ENCODE data around the gene PTPRF. TPM values are rescaled to one million over a fixed set of nuclear protein-coding genes. Genes with fewer than 3 reads are reported as not detected.
"Not testable (repeated sequence)": the region's sequence is repeated elsewhere in the genome, so short reads cannot be mapped to it uniquely, and the experiment has no call there.

PTPRF gene
- polyA plus RNA-seq, 1 experiment, result 97.0 TPM

DNA sequence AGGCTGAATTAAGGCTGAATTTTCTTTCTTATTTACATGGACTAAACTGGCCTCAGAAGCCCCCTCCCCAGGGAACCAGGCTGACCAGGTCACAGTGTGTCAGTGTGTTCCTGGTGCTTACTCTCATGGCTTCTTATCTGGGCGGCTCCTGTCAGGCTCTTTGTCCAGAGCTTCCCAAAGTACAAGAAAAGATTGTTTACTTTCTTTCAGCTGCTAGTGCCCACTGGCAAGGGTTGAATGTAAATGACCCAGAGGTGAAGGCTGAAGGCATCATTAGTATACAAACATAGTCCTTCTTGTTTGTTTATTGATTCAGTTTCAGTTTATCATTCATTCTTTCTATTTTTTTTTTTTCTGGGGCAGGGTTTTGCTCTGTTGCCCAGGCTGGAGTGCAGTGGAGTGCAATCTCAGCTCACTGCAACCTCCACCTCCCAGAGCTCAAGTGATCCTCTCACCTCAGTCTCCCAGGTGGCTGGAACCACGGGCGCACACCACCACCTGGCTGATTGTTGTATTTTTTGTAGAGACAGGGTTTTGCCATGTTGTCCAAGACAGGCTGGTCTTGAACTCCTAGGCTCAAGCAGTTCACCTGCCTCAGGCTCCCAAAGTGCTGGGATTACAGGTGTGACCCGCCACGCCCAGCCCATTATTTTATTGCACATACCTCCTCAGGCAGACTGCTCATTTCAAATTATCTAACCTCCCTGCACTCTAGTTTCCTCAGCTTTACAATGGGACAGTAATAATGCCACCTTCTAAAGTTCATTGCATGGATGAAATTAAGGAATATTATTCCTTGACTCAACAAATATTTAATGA, 109.5 kb downstream of the PTPRF start:
- H3K27me3 ChIP-seq (ENCODE audit: control insufficient read depth, insufficient read depth, low read length), result no peaks in the 10 kb centered on the region; the same call in 1 of the 2 replicates
- TF ChIP-seq CTCF (IDR thresholded peaks at IDR 0.05; ENCODE audit: insufficient read depth, low read depth, low read length), result no peak
- DNase-seq (ENCODE audit: low read depth), result no peak
- H3K4me3 ChIP-seq (ENCODE audit: low read depth, low read length), result no peak overlapping the region
- POLR2A ChIA-PET, result no interaction called here
- no peaks in the 10 kb centered on the region for H3K36me3 ChIP-seq (ENCODE audit: control insufficient read depth, insufficient read depth, low read length)
- CTCF ChIA-PET, result no interaction called here

- H3K4me3 ChIP-seq (ENCODE audit: low read depth, low read length), result no peak overlapping the region
- CTCF ChIA-PET, result no interaction called here
- POLR2A ChIA-PET, result no interaction called here
Observed at GRCh38 chr1:43644558-43644957, 113.9 kb downstream of the PTPRF start.

DNA sequence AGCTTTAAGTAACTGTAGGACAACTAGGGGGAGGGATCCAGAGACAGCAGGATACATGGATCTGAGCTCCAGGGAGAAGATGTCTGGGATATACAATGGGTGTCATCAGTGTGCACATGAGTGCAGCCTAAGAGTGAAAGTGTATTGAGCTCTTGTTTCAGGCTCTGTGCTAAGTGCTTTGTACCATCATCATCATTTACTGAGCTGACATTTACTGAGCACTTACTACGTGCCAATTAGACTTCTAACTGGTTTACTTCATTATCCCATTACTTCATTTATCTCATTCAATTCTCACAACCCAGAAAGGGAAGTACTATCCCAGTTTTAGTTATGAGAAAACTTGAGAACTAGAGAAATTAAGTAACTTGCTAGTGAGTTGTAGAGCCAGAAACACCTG, 114.8 kb downstream of the PTPRF start:
- no peak for TF ChIP-seq CTCF (IDR thresholded peaks at IDR 0.05; ENCODE audit: insufficient read depth, low read depth, low read length)
- CTCF ChIA-PET, result interaction anchor here (0.7 to 1.2 kb wide), 3 partner anchors 9 to 289 kb away, joined by 3 to 4 read pairs (median 3); no protein-coding TSS in a partner anchor
- POLR2A ChIA-PET, result no interaction called here
- Histone ChIP-seq H3K36me3 (ENCODE audit: control insufficient read depth, insufficient read depth, low read length) (no peaks in the 10 kb centered on the region), H3K27me3 (ENCODE audit: control insufficient read depth, insufficient read depth, low read length) (no peaks in the 10 kb centered on the region; the same call in 1 of the 2 replicates), H3K4me3 (ENCODE audit: low read depth, low read length) (no peak overlapping the region)
- no peak for DNase-seq (ENCODE audit: low read depth)

More at GRCh38 chr1:43644558-43644957, 113.9 kb downstream of the PTPRF start:
- no peak for DNase-seq (ENCODE audit: low read depth)
- Histone ChIP-seq H3K36me3 (ENCODE audit: control insufficient read depth, insufficient read depth, low read length) (no peaks in the 10 kb centered on the region), H3K27me3 (ENCODE audit: control insufficient read depth, insufficient read depth, low read length) (no peaks in the 10 kb centered on the region; the same call in 1 of the 2 replicates)
- TF ChIP-seq CTCF (IDR thresholded peaks at IDR 0.05; ENCODE audit: insufficient read depth, low read depth, low read length), result no peak

DNA sequence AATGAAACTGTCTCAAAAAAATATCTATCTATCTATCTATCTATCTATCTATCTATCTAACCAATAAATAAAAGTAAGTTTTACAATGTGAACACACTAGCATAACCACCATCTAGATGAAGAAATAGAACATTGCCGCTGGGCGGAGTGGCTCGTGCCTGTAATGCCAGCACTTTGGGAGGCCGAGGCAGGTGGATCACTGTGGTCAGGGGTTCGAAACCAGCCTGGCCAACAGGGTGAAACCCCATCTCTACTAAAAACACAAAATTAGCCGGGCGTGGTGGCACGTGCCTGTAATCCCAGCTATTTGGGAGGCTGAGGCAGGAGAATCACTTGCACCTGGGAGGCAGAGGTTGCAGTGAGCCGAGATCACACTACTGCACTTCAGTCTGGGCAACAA, 116.6 kb downstream of the PTPRF start:
- H3K36me3 ChIP-seq (ENCODE audit: control insufficient read depth, insufficient read depth, low read length); H3K4me3 ChIP-seq (ENCODE audit: low read depth, low read length); POLR2A ChIA-PET; H3K27me3 ChIP-seq (ENCODE audit: control insufficient read depth, insufficient read depth, low read length); CTCF ChIA-PET; DNase-seq (ENCODE audit: low read depth): not testable (repeated sequence)

GRCh38 chr1:43648221-43648847, 117.7 kb downstream of the PTPRF start:
- DNase-seq (ENCODE audit: low read depth), result no peak
- Histone ChIP-seq H3K27me3 (ENCODE audit: control insufficient read depth, insufficient read depth, low read length) (no peaks in the 10 kb centered on the region; the same call in 1 of the 2 replicates), H3K36me3 (ENCODE audit: control insufficient read depth, insufficient read depth, low read length) (0 out of 2 replicates have a peak, but pooled peaks cover under 1% of the 10 kb centered on the region), H3K4me3 (ENCODE audit: low read depth, low read length) (no peak overlapping the region)
- ChIA-PET CTCF (interaction anchor here (2.5 kb wide), 1 partner anchor 421 kb away, joined by 7 read pairs; no protein-coding TSS in a partner anchor), POLR2A (no interaction called here)
- TF ChIP-seq CTCF (IDR thresholded peaks at IDR 0.05; ENCODE audit: insufficient read depth, low read depth, low read length), result no peak

All from BJ (cell line).